GM13976 (cell line): ENCODE measurements around the gene IRF6.

Source experiments
- DNase-seq: peaks from one replicate; pipeline ENCODE4 v3.0.0; 2012; ENCODE audit warnings: low spot score
- CTCF ChIP-seq: IDR thresholded peaks from 2 replicates; pipeline ENCODE4 v1.5.1; 2012; ENCODE audit warnings: borderline replicate concordance, mild to moderate bottlenecking; ENCODE audit not compliant: insufficient read depth; ENCODE audit errors: extremely low read depth, missing control alignments, control extremely low read depth
- in situ Hi-C: fragments of 300-500 bp; cut with MboI; formaldehyde crosslinking; loops from one replicate; pipeline ENCODE4 v1.12.0; 2022; ENCODE audit warnings: low sequenced_read_pairs, mixed read lengths, inconsistent platforms; ENCODE audit not compliant: unreplicated experiment

Gene IRF6

GRCh38 chr1:209743145-209743482 lies 62.8 kb downstream of the IRF6 start:
- no peak for TF ChIP-seq CTCF
- in situ Hi-C loops, result no loop called here
- no peak for DNase-seq

DNA sequence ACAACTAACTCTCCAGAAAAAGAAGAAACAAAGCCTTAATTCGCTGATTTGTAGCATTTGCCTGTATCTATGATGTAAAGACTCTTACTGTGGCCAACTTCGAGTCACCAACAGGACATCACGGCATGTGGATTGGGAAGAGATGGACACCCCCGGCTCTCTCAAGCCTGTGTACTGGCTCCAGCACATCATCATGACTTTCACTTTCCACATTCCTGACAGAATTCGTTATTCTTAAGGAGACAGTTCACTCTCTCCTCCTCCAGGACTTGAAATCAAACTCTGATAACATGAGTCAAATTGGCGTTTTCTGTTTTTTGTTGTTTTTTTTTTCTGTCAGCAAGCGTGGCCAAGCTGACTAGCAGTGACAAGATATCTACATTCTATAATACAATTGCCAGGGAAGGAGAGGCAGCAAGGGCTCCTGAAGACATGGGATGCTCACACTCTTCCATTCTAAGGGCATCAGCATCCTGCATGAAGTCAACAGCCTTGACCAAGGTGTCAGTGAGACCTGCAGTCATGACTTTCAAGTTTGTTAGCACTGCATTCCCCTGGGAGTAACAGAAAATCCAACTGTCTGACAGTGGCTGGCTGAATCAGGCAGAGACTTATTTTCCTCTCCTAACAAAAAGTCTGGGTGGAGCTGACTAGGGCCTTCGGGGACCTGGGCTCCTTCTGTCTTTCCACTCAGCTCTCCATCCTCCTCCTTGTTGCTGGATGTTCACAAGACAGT lies 63.4 kb downstream of the IRF6 start:
- no peak for TF ChIP-seq CTCF
- no peak for DNase-seq
- in situ Hi-C loops, result no loop called here

DNA sequence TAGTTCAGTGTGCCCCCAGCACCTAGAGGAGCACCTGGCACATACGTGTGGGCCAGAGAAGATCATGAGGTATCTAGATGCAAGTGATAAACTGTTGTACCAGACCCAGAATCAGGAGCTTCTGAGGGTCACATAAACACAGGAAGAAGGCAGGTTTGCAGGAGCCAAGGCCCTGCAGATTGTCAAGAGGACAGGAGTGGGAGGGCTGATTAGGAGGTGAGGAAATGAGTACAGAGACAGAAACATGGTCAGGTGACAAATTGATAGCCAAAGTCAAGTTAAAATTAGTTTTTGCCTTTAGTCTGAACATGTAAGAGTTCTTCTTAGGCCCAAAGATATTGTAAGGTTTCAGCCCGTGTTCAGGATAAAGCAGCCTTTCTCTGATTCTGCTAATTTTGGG lies 64.1 kb downstream of the IRF6 start:
- in situ Hi-C loops, result no loop called here
- no peak for DNase-seq
- no peak for TF ChIP-seq CTCF

DNA sequence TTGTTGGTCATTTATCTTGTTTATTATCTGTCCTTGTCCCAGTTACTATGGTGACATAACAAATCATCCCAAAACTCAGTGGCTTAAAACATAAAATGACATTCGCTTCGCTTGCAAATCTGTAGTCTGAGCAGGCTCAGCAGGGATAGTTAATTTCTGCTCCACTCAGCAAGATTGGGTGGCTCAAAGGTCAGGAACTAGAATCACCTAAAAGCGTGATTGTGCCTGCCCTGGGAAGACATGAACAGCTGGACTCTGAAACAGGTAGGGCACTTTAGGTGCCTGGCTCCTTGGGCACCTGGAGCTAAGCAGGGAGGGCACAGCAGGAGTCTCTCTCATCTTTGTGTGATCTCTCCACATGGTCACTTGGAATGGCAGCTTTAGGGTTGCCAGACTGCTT lies 64.7 kb downstream of the IRF6 start:
- DNase-seq, result no peak
- no peak for TF ChIP-seq CTCF
- in situ Hi-C loops, result no loop called here

DNA sequence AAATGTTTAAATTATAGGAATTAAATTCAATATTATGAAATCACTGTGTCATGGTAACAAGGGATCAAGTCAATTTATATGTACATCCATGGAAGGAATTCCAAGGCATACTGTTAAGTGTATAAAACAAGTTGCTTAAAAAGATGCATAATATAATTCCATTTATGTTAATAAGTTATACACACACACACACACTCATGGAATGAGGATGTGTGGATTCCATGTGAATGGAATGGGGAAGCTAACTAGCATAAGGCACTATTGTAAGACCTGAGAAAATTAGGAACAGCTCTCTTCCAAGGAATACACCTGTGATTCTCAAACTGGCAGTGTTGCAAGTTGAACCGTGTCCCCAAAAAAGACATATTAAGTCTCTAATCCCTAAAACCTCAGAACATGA lies 67.7 kb downstream of the IRF6 start:
- in situ Hi-C loops, result no loop called here
- DNase-seq, result no peak
- TF ChIP-seq CTCF, result no peak

- no peak for DNase-seq
- in situ Hi-C loops, result no loop called here
- TF ChIP-seq CTCF, result no peak
Measured at GRCh38 chr1:209737118-209737505, 68.8 kb downstream of the IRF6 start.
